Posterior cingulate gyrus (tissue), 11 donors: ENCODE results near the gene KCNMA1.
A peak's percentile ranks its signal among the peaks of the same experiment; 100 is the strongest.

Experiments used
- DNase-seq, 10 donors: peaks; one replicate each; pipeline versions ENCODE4 v3.0.0 to v3.0.0-alpha.2; 2020 to 2021; ENCODE audit warnings: mixed read lengths in 3 of 10
- intact Hi-C: fragments of 100-400 bp; cut with DNase I; formaldehyde crosslinking; loops from one replicate; pipeline ENCODE4 v1.15.1; 2023

KCNMA1 gene

GRCh38 chr10:77441353-77442166 is 196.0 kb downstream of the KCNMA1 start:
- intact Hi-C loops = no loop called here
- DNase-seq = peak in 1 of 10 donors; percentile 57

DNA sequence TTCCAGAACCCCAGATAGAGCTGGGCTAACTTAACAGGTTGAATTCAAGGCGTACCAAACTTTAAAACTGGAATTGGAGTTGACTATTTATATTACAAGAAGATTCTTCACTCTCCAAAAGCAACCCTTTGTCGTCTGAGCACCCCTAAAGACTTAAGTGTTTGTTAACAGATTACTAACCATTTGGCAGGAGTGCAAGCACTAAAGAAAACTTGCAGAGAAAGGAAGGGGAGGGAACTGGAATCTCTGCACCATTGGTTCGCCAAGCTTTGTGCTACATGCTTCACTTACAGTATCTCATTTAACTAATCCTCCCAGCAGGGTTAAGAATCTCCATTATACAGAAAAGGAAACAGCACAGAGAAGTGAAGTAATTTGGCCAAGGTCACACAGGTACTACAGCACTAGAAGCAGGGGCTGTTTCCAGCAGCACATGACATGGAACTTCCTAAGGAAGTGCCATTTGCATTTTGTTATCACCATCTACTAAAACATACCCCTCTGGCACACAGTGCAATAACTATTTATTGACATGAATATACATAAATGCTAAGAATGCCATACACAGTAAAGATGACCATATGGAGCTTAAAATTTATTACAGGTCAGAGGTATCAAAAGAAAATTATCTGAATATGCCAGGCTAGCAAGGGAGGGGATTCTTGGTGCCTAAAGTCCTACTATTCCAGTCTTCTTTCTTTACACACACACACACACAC is 201.2 kb downstream of the KCNMA1 start:
- no peak for DNase-seq
- intact Hi-C loops = no loop called here

DNA sequence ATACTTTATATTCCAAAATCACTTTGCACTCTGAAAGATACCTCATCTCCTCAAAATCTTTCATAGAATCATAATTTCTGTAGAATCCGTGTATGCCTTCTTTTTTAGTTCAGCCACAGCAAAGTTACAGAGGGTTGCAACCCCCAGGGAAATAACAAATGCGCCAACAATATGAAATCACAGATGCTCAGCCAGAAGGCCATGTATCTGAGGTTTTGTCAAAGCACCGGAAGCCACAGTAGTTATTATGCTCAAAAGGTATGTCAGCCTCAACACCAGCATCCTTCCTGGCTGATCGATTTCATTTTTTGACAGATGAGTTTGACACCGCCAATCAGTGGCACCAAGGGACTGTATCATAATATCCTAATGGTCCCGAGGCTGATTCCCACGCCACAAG is 204.1 kb downstream of the KCNMA1 start:
- intact Hi-C loops = no loop called here

DNA sequence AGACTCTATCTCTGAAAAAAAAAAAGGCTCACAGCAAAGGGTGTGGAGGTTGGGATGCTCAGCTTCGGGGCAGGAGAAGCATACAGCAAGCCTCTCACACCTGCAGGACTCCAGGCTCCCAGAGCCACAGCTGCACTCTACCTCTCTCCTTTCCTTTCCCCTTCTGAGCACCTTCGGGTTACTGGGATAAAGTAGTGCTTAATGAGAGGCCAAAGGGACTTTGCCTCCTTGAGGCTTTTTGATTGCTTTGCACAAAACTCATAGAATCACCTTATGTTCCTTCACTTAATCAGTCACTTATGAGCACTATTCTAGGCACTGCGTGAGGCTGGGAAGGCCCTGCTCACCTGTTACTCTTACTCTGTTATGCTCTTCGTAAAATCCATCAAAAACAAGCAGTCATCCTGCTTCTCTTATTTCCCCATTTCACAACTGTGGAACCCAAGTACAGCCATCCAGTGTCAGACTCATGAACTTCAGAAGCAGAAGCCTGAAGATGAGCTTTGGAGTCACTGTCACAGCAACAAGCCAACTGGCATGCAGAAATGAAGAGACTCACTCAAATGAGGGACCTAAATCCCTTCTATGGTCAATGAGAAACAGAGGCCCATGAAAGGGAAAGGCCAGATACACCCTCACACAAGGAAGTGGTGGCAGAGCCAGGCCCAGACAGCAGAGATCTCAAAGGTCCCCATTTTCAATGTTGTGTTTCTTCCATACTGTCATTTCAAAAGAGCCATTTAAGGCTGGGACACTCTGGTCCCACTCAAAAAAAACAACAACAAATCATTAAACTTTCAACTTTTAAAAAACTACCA is 205.4 kb downstream of the KCNMA1 start:
- intact Hi-C loops = no loop called here

More for the DNA sequence above, 204.1 kb downstream of the KCNMA1 start:
- no peak for DNase-seq

GRCh38 chr10:77431209-77431611 is 206.4 kb downstream of the KCNMA1 start:
- no peak for DNase-seq
- intact Hi-C loops = no loop called here

More for the DNA sequence above, 205.4 kb downstream of the KCNMA1 start:
- DNase-seq = peak in 1 of 10 donors; percentile 8

GRCh38 chr10:77430530-77430929 is 207.1 kb downstream of the KCNMA1 start:
- intact Hi-C loops = no loop called here
- DNase-seq = peak in 1 of 10 donors; percentile 17

DNA sequence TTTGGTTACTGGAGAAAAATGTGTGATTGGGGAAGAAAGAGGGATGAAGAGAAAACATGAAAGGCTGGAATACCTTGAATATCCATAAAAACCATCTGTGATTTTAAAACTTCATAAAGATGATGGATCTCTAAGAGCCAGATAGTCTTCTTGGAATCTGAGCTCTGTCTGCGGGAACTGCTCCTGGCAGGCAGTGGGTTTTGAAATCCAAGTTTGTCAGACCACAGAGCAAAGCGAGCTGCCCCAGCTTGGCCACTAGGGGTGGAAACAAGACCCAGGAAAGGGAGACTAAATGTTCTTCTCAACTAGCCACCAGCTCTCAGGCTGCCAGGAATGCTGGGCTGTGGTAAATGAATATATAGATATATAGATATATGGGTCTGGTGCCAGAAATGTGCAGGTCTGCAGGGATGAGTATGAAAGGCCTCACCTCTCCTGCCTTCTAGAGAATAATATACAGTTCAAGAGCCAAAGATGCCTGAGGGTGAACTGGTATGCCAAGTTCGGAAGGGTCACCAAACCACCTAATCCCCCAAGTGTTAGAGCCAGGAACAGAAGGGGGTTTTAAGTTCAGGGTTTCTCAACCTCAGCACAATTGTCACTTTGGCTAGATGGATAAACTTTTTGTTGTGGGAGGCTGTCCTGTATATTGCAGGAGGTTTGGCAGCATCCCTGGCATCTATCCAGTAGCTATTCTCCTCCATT is 208.8 kb downstream of the KCNMA1 start:
- peak in 3 of 10 donors; percentile 28 to 83 (median 34) for DNase-seq
- intact Hi-C loops = no loop called here

DNA sequence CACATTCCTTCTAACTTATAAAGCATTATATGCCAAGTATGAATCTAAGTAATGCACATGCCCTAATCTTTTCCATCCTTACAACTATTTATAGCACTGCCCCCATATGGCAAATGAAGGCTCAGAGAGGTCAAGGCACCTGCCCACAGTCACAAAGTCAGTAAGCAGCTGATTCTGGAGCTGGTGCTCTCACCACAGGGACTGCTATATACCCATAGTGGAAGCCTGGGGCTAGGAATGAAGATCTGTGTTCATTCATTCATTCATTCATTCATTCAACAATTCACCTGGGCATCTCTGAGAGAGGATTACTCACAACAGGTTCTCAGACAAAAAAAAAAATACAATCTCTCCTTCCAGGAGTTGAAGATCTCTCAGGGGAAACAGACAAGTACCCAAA is 213.4 kb downstream of the KCNMA1 start:
- intact Hi-C loops = no loop called here
- no peak for DNase-seq

DNA sequence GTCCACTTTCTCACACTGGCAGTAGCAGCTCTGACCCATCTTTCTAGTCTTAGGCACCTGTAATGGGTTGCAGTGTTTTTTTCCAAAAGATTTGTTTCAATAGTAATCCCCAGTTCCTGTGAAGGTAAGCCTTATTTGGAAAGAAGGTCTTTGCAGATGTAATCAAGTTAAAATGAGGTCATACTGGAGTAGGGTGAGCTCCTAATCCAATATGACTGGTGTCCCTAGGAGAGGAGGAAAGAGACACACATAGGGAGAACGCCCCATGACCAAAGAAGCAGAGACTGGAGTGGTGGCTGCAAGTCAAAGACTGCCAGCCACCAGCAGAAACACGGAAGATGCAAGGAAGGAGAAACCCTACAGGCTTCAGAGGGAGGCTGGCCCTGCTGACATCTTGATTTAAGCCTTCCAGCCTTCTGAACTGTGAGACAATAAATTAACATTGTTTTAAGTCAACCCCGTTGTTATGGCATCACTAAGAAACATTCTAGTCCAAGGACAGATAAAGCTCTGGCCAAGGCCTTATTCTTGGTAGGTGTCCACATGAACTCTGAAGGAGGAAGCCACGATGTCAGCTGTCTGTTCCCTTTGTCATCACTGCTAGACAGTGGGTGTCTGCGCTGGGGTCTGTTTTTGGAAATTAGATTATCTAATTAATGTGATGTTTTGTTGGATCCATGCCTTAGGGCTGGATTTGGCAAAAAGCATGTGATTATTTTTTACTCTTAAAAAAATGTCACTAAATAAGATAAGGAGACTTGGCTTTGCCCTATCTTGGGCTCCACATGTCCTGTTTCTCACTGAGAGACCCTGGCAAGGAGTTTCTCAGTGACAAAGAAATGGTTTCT is 214.9 kb downstream of the KCNMA1 start:
- peak in 1 of 10 donors; percentile 17 for DNase-seq
- intact Hi-C loops = no loop called here

DNA sequence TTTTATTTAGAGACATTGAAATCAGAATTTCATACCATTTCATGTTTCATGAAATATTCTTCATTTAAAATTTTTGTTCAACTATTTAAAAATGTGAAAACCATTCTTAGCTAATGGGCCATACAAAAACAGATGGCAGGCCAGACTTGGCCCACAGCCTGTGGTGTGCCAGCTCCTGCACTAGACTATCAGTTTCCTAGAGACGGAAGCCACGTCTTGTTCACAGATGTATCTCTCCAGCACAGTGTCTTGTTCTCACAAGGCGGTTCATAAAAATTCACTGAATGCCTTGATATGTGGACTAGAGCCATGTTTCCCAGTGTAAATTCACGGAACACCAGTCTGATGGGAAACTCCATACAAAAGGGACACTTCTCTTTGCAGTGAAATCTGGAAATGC is 216.0 kb downstream of the KCNMA1 start:
- intact Hi-C loops = no loop called here

GRCh38 chr10:77420947-77421523 is 216.6 kb downstream of the KCNMA1 start:
- intact Hi-C loops = no loop called here
- DNase-seq = no peak

More for the DNA sequence above, 216.0 kb downstream of the KCNMA1 start:
- peak in 1 of 10 donors; percentile 72 for DNase-seq

GRCh38 chr10:77419979-77420378 is 217.6 kb downstream of the KCNMA1 start:
- intact Hi-C loops = no loop called here
- peak in 1 of 10 donors; percentile 53 for DNase-seq

GRCh38 chr10:77419056-77419455 is 218.6 kb downstream of the KCNMA1 start:
- intact Hi-C loops = no loop called here
- DNase-seq = peak in 1 of 10 donors; percentile 66

GRCh38 chr10:77417806-77418640 is 219.6 kb downstream of the KCNMA1 start:
- intact Hi-C loops = no loop called here
- peak in 2 of 10 donors; percentile 40 to 55 for DNase-seq

- intact Hi-C loops = no loop called here
- DNase-seq = peak in 1 of 10 donors; percentile 6
Measured at GRCh38 chr10:77417359-77417758, 220.2 kb downstream of the KCNMA1 start.

- peak in 2 of 10 donors; percentile 30 to 53 for DNase-seq
- intact Hi-C loops = no loop called here
Measured at GRCh38 chr10:77416311-77417135, 221.1 kb downstream of the KCNMA1 start.
